GM15510 (cell line): ENCODE results near the gene AK3.

Experiments
- POLR2A ChIP-seq: IDR thresholded peaks from 3 replicates; pipeline ENCODE4 v1.6.1; 2011; ENCODE audit warnings: borderline replicate concordance; ENCODE audit not compliant: insufficient read length; ENCODE audit errors: extremely low read depth

The AK3 gene

DNA sequence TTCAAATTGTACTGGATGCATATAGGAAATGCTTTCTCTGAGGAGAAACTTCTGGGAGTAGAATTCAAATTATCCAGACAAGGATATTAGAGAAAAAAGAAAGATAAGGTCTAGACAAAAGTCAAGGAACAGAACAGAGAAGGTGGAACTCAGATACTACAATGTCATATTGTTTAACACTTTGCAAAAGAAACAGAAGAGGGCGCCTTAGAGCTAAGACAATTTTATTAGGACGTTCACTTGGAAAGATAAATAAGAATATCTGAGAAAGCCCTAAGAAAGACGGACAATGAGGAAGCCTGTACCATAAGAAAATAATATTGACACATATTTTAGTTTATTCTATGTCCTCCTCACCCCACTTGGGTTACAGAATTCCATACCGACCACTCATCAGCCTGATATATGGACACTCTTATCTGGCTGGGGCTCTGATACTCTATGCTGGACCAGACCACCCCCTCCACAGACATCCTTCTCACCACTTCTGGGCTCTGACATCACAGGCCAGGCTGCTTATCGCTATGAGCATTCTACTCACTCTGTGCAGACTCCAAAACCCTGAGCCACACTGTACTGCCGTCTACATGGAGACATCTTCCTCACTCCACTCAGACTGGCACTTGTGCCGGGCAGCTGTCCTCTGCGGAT, 9.1 kb upstream of the AK3 start:
- TF ChIP-seq POLR2A: no peak

DNA sequence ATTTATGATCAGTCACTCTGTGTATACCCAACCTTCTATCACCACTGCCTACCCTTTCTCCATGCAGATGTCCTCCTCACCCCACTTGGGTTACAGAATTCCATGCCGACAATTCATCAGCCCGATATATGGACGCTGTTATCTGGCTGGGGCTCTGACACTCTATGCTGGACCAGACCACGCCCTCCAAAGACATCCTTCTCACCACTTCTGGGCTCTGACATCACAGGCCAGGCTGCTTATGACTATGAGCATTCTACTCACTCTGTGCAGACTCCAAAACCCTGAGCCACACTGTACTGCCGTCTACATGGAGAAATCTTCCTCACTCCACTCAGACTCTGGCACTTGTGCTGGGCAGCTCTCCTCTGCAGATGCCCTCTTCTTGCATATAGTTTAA, 7.6 kb upstream of the AK3 start:
- TF ChIP-seq POLR2A: no peak

GRCh38 chr9:4746278-4747030, 5.5 kb upstream of the AK3 start:
- TF ChIP-seq POLR2A: no peak

GRCh38 chr9:4743131-4743875, 2.3 kb upstream of the AK3 start:
- TF ChIP-seq POLR2A: no peak

GRCh38 chr9:4742246-4742645, 1.2 kb upstream of the AK3 start:
- TF ChIP-seq POLR2A: no peak

DNA sequence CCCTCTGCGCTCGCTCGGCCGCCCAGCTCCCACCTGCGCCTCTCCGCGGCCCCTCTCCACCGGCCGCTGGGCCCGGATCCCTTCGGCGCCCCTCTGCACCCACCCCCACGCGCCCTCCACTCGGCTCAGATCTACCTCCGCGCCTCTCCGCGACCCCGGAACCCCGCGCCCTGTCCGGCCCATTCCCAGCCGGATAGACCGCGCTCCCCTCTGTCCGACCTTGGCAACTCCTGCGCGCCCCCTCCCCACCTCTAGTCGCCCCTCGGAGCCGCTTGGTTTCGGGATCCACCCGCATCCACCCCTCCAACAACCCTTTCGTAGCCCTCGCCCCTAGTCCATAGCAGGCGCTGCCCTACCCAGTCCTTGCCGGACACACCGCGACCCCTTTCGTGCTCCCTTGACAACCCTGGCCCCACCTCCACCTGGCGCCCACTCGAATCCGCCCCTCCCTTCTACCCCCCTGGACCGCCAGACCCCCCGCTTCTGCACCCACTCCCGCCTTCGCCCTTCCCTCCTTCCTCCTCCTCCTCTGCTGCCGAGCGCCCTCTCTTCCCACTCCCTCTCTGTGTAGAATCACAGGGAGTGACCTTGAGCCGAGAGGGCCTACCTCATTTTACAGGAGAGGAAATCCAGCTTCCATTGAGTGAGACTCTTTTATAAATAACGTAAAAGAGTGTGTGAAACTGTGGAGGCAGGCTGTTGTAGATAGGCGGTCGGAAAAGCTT, 525 bp upstream of the AK3 start:
- peak; percentile 50 for TF ChIP-seq POLR2A

DNA sequence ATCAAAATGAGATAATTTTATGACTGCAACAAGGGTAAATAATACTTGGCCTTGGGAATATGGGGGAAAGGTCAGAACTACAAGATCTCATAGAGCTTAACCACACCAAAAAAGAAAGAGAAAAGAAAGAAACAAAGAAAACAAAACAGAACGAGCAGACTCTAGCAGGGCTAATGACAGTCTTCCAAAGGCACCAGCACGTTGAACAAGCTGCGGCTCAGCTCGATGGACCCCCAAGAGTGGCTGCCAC, 689 bp downstream of the AK3 start:
- no peak for TF ChIP-seq POLR2A

DNA sequence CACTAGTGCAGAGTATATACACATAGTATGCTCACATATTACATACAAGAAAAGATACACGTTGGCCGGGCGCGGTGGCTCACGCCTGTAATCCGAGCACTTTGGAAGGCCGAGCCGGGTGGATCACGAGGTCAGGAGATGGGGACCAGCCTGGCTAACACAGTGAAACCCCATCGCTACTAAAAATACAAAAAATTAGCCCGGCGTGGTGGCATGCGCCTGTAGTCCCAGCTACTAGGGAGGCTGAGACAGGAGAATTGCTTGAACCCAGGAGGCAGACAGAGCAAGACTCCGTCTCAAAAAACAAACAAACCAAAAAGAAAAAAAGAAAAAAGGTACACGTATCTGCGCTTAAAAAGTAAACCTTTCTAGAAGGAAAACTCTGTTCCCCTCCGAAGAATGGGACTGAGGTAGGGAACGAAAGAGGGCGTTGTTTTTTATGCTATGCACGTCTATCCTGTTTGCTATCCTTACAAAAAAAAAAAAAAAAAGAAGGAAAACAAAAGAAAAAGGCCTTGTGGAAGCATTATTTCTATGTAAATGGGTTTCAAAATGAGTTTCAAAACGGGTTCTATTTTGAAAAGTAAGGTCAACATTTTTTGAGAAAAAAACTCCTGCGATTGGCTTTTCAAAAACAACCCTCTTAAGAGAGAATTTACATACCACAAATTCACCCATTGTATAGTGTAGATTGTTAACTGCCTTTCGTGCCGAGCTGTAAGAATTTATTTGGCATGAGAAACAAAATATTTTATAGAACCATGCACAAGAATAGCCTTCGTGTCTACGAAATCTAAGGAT, 1.2 kb downstream of the AK3 start:
- TF ChIP-seq POLR2A: no peak

DNA sequence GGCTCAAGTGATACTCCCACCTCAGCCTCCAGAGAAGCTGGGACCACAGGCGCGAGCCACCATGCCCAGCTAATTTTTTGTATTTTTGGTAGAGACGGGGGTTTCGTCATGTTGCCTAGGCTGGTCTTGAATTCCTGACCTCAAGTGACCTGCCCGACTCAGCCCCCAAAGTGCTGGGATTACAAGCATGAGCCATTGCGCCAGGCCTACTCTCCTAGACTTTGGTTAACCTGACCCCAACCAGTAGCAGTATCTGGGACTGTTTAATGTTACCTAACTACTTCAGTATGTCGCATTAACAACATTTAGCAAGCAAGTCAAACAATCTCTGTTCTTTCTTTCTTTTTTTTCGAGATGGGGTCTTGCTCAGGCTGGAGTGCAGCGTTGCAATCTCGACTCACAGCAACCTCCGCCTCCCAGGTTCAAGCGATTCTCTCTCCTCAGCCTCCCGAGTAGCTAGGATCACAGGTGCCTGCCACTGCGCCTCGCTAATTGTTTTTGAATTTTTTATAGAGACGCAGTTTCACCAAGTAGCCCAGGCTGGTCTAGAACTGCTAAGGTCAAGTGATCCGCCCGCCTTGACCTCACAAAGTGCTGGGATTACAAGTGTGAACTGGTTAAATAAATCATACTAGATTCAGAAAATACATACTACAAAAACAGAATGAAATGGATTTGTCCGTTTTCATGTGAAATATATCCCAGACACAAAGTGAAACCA, 2.0 kb downstream of the AK3 start:
- TF ChIP-seq POLR2A: no peak

GRCh38 chr9:4734150-4734549, 6.9 kb downstream of the AK3 start:
- no peak for TF ChIP-seq POLR2A

DNA sequence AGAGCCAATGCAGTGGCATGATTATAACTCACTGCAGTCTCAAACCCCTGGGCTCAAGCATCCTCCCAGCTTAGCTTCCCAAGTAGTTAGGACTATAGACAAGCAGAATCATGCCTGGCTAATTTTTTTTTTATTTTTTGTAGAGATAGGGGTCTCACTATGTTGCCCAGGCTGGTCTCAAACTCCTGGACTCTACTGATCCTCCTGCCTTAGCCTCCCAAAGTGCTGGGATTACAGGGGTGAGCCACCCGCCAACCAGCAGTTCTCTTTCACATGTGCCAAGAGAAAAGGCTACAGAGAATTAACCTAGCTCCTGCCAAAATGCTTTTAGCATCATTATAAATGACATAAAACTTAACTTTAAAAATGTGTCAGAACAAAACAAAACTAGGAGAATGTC, 8.1 kb downstream of the AK3 start:
- TF ChIP-seq POLR2A: no peak

DNA sequence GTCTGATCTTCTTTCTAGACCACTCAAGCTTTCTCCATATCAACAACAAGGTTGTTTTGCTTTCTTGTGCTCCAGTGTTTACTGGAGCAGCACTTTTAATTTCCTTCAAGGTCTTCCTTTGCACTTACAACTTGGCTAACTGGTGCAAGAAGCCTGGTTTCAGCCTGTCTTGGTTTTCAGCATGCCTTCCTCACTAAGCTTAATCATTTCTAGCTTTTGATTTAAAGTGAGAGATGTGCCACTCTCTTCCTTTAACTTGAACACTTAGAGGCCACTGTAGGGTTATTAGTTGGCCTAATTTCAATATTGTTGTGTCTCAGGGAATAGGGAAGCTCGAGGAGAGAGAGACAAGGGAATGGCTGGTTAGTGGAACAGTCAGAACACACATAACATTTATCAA, 13.4 kb downstream of the AK3 start:
- no peak for TF ChIP-seq POLR2A

DNA sequence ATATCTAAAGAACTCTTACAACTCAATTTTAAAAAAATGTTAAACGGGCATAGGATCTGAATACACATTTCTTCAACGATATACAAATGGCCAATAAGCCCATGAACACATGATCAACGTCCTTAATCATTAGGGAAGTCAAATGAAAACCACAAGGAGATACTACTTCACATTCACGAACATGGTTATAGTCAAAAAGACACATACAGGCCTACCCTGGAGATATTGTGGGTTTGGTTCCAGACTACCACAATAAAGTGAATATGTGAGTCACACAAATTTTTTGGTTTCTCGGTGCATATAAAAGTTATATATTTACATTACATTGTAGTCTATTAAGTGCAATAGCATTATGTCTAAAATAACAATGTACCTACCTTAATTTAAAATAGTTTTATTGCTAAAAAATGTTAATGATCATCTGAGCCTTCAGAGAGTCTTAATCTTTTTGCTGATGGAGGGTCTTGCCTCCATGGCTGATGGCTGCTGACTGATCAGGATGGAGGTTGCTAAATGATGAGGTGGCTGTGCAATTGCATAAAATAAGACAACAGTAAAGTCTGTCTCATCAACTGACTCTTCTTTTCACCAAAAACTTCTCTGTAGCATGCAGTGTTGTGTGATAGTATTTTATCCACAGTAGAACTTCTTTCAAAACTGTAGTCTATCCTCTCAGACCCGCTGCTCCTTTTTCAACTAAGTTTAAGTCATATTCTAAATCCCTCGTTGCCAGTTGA, 15.1 kb downstream of the AK3 start:
- no peak for TF ChIP-seq POLR2A

DNA sequence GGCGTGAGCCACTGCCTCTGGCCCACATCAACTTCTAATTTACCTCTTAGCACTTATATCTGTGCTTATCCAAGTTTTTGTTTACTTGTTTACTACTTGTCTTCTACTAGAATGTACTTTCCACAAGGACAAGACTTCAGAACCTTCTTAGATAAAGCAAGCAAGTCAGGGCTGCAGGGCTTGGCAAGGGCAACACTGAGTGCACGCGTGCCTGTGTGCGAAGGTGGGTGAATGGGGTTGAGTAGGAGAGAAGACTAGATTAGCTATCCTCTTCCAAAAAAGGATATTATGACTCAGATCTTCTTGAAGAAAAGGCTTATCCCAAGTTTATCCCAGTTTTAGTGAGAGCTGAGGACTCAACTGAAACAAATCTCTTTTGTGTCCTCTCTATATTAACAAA, 19.3 kb downstream of the AK3 start:
- TF ChIP-seq POLR2A: no peak

GRCh38 chr9:4718911-4719310, 22.1 kb downstream of the AK3 start:
- no peak for TF ChIP-seq POLR2A
